ENCODE results near the gene ANKRD11. TPM values are rescaled to one million over a fixed set of nuclear protein-coding genes. Genes with fewer than 3 reads are reported as not detected.
A peak's percentile ranks its signal among the peaks of the same experiment; 100 is the strongest.
"Not testable (repeated sequence)": the region's sequence is repeated elsewhere in the genome, so short reads cannot be mapped to it uniquely, and the experiment has no call there.

ANKRD11 gene
- total RNA-seq, 1 donor from 2014 or later, result 165 TPM

GRCh38 chr16:89256651-89257254 lies 233.6 kb downstream of the ANKRD11 start:
- Mint-ChIP-seq H3K9me3 (ENCODE audit: unreplicated experiment) (no peaks in the 10 kb centered on the region), H3K4me3 (ENCODE audit: unreplicated experiment) (no peak overlapping the region), H3K27ac (ENCODE audit: unreplicated experiment) (no peak overlapping the region), H3K27me3 (ENCODE audit: unreplicated experiment) (peaks cover 8% of the 10 kb centered on the region), H3K36me3 (ENCODE audit: low read depth, unreplicated experiment) (peaks cover 5% of the 10 kb centered on the region), H3K4me1 (ENCODE audit: unreplicated experiment) (peaks cover 21% of the 10 kb centered on the region)
- peak; percentile 29 for DNase-seq (ENCODE audit: low spot score)
- TF ChIP-seq CTCF (IDR thresholded peaks at IDR 0.05; ENCODE audit: unreplicated experiment), result no peak

GRCh38 chr16:89253548-89254287 lies 236.6 kb downstream of the ANKRD11 start:
- peaks cover 12% of the 10 kb centered on the region for H3K27me3 Mint-ChIP-seq (ENCODE audit: unreplicated experiment)
- H3K9me3 Mint-ChIP-seq (ENCODE audit: unreplicated experiment), result peaks cover 8% of the 10 kb centered on the region
- no peak overlapping the region for H3K27ac Mint-ChIP-seq (ENCODE audit: unreplicated experiment)
- no peak for TF ChIP-seq CTCF (IDR thresholded peaks at IDR 0.05; ENCODE audit: unreplicated experiment)
- DNase-seq (ENCODE audit: low spot score), result no peak
- no peak overlapping the region for H3K4me3 Mint-ChIP-seq (ENCODE audit: unreplicated experiment)
- peaks cover 15% of the 10 kb centered on the region for H3K36me3 Mint-ChIP-seq (ENCODE audit: low read depth, unreplicated experiment)
- H3K4me1 Mint-ChIP-seq (ENCODE audit: unreplicated experiment), result peaks cover 21% of the 10 kb centered on the region

DNA sequence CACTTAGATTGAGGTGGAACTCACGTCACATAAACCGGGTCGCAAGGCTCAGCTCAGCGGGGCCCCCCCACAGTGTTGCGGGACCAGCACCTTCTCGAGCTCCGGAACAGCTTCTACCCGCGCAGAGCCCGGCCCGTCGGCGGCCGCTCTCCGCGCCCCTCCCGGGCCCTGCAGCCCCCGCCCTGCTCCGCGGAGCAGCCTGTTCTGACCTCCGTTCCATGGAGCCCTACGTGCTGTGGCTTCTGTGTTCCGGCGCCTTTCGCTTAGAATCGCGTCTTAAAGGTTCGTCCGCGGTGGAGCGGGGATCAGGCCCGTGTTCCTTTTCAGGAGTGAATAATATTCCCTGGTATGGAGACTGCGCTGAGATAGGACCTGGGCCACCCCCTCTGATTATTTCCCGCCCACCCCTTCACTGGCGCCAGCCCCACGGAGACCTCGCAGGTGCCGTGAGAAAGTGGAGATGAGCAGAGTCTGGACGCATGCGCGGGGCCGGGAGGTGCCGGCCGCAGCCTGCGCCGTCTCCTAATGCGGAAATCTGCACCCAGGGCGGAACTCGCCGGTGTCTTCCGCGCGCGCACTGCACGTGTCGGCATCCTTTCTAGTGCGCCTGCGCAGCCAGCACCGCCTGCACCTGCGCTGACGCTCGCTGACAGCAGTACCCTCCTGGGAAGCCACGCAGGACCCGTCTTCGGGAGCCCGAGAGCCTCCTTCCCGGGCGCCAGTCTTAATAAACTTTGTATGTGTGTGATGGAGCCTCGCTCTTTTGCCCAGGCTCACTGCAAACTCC lies 242.0 kb downstream of the ANKRD11 start:
- no peak for DNase-seq (ENCODE audit: low spot score)
- H3K4me1 Mint-ChIP-seq (ENCODE audit: unreplicated experiment), result no peaks in the 10 kb centered on the region
- H3K27me3 Mint-ChIP-seq (ENCODE audit: unreplicated experiment), result peaks cover 17% of the 10 kb centered on the region
- peaks cover 8% of the 10 kb centered on the region for H3K9me3 Mint-ChIP-seq (ENCODE audit: unreplicated experiment)
- H3K36me3 Mint-ChIP-seq (ENCODE audit: low read depth, unreplicated experiment), result peaks cover 16% of the 10 kb centered on the region
- H3K27ac Mint-ChIP-seq (ENCODE audit: unreplicated experiment), result no peak overlapping the region
- TF ChIP-seq CTCF (IDR thresholded peaks at IDR 0.05; ENCODE audit: unreplicated experiment), result no peak
- H3K4me3 Mint-ChIP-seq (ENCODE audit: unreplicated experiment), result no peak overlapping the region

- not testable (repeated sequence) for H3K9me3 Mint-ChIP-seq (ENCODE audit: unreplicated experiment); H3K27ac Mint-ChIP-seq (ENCODE audit: unreplicated experiment); H3K4me3 Mint-ChIP-seq (ENCODE audit: unreplicated experiment); DNase-seq (ENCODE audit: low spot score); H3K4me1 Mint-ChIP-seq (ENCODE audit: unreplicated experiment)
- Mint-ChIP-seq H3K27me3 (ENCODE audit: unreplicated experiment) (peaks cover 21% of the 10 kb centered on the region), H3K36me3 (ENCODE audit: low read depth, unreplicated experiment) (peaks cover 16% of the 10 kb centered on the region)
Measured at GRCh38 chr16:89247734-89248075, 242.7 kb downstream of the ANKRD11 start.

DNA sequence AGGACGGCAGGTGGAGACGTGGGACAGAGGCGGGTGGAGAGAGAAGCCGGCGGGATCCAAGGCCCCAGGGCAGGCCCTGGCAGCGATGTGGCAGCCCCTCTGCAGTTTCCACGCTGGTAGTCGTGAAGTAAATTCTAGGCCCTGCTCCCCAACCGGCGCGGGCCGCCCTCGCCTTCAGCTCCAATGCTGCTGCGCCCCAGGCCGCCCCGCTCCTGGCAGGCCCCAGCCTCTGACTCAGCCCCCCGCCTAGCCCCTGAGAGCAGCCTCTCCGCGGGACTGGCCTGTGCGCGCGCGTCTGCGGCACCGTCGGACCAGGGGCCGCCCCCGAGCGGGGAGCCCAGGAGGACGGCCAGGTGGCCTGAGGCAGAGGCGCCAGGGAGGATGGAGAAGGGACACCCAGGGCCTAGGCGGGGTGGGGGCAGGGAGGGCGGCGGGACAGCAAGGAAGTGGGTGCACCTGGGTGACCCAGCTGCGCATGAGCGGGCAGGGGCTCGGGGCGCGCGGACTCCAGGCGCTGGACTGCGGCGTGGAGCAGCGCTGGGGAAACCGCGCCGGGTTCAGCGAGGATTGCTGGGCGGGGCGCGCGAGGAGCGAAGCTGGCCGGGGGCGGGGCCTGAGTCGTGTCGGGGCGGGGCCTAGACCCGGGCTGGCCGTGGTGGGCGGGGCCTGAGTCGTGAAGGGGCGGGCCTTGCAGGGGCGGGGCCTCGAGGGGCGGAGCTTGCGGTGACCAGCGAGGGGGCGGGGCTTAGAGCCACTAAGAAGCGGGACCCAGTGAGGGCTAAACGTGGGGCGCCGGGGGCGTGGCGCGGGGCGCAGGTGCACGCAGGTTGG lies 243.2 kb downstream of the ANKRD11 start:
- peaks cover 21% of the 10 kb centered on the region for H3K27me3 Mint-ChIP-seq (ENCODE audit: unreplicated experiment)
- peak overlapping the region; percentile 11 for H3K27ac Mint-ChIP-seq (ENCODE audit: unreplicated experiment)
- peaks cover 16% of the 10 kb centered on the region for H3K36me3 Mint-ChIP-seq (ENCODE audit: low read depth, unreplicated experiment)
- H3K9me3 Mint-ChIP-seq (ENCODE audit: unreplicated experiment), result peaks cover 8% of the 10 kb centered on the region
- no peak for TF ChIP-seq CTCF (IDR thresholded peaks at IDR 0.05; ENCODE audit: unreplicated experiment)
- no peaks in the 10 kb centered on the region for H3K4me1 Mint-ChIP-seq (ENCODE audit: unreplicated experiment)
- H3K4me3 Mint-ChIP-seq (ENCODE audit: unreplicated experiment), result peak overlapping the region; percentile 59
- DNase-seq (ENCODE audit: low spot score), result peak; percentile 96
